GM11168 (cell line): ENCODE results near the gene TMOD3.

ENCODE experiments used
- in situ Hi-C: fragments of 300-500 bp; cut with MboI; formaldehyde crosslinking; loops from one replicate; pipeline ENCODE4 v1.12.0; 2022; ENCODE audit warnings: low sequenced_read_pairs; ENCODE audit not compliant: unreplicated experiment

The TMOD3 gene

DNA sequence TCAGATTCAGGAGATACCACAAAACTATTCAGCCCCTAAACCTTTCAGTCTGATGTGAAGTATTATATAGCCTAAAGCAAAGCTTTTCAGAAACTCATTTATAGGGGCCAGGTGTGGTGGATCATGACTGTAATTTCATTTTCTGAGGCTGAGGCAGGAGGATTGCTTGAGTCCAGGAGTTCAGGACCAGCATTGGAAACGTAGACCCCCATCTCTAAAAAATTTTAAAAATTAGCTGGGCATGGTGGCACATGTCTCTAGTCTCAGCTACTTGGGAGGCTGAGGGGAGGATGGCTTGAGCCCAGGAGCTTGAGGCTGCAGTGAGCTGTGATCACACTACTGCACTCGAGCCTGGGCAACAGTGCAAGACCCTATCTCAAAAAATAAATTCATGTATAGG lies 60.0 kb downstream of the TMOD3 start:
- in situ Hi-C loops = no loop called here

DNA sequence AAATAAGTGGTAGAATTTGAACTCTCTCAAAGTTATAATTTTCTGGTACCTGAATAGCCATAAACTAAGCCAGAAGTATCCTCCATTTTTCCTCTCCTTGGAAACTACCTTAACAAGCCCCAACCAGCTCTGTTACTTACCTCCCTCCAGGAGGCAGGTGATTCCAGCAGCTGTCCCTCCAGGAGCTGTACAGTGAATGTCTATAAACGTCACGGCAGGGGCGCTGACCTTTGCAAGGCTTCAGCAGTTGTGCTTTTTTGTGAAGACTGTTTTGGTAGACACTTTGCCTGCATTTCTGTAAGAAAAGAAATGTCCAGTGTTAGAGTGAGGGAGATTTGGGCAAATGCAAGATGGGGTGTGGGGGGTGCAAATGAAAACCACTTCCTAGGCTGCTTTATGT lies 75.0 kb downstream of the TMOD3 start:
- in situ Hi-C loops = no loop called here

DNA sequence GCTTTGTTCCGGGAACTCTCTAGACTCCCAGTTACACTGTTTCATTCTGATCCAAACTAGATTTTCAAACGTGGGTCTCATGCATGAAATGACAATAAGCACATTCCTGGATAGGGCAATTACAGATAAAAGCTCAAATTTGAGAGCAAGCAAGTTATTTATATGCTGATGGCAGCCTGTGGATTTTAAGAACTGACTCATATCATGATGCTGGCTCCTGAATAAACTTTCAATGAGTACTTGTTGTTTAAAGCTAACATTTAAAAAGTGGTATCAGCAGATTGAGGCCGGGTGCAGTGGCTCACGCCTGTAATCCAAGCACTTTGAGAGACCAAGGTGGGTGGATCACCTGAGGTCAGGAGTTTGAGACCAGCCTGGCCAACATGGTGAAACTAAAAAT lies 75.5 kb downstream of the TMOD3 start:
- in situ Hi-C loops = no loop called here

DNA sequence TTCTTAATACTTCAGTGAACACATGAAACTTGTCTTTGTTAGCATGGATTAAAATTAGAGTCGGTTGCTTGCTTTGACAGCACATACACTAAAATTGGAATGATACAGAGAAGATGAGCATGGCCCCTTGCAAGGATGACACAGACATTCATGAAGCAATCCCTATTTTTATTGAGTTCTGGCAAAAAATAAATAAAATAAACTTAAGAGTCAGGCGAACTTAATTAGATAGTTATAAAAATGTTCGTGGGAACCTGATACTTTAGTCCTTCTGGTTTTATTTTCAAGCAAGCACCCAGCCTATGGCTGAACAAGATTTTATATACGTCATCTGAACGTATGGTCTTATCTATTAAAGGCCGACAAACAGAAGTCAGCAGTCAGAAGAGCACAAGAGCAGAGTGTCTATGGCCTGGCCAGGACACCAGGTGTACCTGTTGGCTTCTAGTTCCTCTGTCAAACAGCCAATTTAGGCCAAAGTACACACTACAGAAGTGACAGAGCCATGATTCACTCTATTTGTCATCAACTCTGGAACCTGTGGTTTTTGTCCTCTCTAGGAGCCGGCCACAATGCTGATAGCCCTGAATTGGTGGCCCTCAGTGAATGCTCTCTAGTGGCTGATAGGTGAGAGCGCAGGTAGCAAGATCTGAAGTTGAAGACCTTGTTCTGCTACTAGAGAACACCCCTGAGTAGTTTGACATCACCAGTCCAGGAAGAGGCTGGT lies 77.8 kb downstream of the TMOD3 start:
- in situ Hi-C loops = no loop called here

DNA sequence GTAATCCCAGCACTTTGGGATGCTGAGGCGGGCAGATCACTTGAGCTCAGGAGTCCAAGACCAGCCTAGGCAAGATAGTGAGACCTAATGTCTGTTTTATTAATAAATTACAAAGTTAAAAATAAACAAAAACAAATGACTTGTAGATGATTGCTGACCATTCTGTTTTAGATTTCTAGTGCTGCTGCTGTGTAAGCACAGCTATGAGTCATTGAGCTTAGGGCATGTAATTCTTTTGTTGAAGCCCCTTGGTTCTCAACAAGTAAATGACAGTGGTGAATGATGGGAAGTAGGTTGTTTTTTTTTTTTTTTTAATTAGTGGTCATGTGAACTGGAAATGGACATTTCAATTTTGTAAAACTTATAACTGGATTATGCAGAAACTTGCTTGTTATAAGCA lies 78.9 kb downstream of the TMOD3 start:
- in situ Hi-C loops = no loop called here

DNA sequence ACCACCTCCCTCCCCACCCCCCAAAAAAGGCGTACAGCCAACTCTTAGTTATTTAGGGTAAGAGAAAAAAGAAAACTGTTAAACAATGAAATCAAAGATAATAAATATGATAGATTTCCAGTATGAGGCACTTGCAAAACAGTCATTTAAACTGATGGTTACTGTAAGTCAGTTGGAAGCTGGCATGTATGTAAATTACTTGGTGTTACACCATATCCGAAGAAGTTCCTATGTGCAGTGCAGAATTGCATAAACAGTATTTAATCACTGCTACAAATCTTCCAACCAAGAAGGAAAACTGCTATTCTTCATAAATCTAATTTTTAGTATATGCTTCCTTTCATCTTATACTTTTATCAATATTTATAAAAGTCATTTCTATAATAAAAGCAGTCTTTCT lies 80.1 kb downstream of the TMOD3 start:
- in situ Hi-C loops = no loop called here

DNA sequence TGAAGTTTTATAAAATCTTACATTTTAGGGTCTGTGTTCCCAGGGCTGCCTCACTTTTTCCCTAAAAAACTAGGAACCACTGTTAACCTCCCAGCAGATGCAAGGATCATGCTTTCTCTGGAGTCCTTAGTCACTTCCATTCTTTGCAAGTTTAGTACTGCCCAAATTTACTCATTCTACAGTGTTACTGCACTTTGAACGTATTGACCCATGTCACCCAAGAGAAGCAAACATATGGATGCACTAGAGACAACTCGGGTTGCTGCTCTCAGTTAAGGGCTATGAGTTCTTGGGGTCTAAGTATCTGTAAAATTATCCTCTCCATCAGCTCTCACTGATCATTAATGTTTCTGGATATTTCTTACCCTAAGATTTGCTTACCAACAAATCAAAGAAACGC lies 83.1 kb downstream of the TMOD3 start:
- in situ Hi-C loops = no loop called here

DNA sequence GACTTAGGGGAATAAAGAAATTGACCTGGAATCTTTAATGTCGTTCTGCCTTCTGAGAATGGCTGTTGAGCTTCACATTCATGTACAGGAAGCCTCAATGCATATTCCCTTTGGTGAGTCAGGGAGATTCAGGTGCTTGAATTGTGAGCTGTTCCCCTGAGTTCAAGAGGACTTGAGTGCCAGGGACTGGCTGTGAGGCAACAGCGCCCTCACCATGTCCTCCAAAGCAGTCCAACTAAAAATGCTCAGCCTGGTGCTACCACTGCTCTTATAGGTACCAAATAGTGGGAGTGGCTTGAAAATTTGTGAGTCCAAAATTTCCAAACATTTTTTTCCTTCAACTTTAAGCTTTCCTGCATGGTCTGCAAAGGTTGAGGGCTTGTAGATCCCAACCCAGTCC lies 88.0 kb downstream of the TMOD3 start:
- in situ Hi-C loops = no loop called here

DNA sequence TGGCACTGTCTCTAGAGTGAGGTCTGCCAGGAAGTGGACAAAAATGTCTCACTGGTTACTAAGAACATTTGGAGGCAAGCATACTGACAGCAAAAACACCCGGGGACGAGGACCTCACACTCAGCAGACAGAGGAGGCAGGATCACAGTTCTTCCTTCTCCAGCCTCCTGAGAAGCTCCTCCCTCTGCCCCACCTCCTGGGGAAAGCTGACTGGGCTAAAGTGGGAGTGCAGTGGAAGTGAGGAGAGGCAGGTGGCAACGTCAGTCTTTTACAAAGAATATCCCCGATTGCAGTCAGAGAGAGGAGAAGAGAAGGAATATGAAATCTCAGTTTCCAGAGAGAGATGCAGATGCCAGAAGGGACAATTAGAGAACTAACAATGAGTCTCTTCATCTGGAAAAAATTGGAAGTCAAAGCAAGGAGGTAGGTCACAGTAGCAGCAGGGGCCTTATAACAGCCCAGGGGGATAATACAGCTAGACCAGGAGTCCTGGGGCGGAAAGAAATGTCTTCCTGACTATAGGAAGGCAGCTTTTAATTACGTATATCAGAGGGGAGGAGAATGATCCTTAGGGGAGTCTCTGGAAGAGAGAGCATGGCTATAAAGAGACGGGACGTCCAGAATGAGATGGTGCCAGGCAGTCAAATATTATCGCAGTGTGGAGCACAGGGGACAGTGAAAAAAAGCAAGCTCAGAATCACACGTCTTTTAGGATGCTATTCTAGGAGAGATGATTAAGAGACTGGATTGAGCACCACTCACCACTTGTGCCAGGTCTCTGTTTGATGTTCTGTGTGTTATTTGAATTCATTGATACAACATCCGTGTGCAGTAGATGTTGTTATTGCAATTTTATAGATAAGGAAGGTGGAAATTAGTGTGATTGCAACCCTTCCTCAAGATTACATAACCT lies 95.0 kb downstream of the TMOD3 start:
- in situ Hi-C loops = no loop called here

DNA sequence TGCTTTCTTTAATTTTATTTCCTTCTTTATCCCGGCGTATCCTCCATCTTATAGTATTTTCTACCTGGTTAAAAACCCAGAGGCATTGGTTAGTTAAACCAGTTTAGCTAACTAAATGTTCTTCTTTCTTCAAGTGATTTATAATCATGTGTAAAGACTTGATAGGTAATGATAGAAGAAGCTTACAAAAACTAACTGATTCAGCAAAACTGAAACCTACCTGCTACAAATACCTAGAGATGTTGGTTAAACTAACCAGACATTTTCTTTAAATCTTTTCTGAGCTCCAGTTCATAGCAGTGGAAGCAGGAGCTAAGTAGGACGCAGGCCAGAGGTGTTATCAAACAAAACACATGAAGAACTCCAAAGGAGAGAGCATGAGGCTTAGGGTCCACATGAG lies 97.4 kb downstream of the TMOD3 start:
- in situ Hi-C loops = no loop called here

DNA sequence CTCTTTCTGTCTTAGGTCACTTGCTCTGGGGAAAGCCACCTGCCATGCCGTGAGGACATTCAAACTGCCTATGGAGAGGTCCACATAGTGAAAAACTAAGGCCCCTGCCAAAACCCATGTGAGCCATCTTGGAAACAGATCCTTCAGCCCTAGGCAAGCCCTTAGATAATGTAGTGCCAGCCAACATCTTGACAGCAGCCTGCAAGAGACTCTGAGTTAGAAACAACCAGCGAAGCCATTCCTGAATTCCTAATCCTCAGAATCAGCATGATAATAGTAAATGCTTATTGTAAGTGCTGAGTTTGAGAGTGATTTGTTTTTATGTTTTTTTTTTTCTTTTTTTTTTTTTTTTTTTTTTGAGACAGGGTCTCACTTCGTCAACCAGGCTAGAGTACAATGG lies 101.6 kb downstream of the TMOD3 start:
- in situ Hi-C loops = no loop called here

DNA sequence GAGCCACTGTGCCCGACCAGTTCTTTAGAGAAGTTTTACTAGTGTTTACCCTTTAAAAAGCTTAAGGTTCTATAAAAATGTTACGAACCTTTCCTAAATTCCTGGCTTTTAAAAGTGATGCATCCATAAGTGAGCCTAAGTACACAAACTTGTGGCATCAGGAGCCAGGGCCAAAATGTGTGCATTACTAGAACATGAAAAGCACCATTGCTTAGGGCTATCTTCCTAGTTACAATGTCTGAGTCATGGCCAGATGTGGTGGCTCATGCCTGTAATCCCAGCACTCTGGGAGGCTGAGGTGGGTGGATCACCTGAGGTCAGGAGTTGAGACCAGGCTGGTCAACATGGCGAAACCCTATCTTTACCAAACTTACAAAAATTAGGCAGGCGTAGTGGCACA lies 102.2 kb downstream of the TMOD3 start:
- in situ Hi-C loops = no loop called here

DNA sequence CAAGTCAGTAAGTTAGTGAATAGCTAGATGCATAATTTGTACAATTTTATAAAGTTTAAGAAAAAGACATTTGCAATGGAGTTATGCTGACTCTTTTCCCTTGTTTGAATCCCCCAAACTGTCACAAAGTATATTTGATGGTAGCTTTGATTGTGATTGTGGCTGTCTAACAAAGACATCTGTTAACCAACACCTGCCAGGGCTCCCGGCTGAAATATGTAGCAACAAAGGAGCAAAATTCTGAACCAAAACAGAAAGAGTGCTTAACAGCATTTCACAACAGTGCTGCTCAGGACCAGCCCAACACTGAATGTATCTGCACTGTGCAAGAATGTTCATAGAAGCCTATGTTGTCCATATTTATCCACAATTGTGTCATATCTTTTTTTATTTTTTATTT lies 102.7 kb downstream of the TMOD3 start:
- in situ Hi-C loops = no loop called here

DNA sequence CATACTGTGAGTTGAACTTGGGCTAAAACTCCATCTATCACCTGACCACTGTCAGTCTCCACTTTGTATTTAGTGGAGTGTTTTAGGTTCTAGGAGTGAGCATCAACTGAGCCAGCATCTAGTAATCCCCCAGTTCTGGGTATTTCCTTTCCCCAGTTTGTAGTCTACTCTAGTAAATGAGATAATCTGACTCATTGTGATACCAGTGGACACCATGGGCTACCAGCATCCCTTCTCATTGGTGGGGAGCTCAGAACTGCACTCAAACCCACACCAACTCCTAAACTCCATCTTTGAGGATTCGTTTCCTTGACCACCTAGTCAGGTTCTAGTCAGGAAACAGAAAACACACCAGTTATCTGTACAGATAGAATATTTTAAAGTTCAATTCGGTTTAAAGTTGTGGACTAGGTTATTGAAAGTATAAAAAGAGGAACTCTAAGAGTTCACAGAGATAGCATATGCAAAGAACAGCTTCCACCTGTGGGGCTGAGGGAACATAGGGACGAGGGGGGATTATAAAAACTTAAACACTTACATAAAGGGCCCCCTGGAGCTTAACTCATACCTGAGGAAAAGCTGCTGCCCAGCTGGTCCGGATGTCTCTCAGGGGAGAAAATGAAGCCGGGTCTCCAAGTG lies 106.1 kb downstream of the TMOD3 start:
- in situ Hi-C loops = no loop called here

DNA sequence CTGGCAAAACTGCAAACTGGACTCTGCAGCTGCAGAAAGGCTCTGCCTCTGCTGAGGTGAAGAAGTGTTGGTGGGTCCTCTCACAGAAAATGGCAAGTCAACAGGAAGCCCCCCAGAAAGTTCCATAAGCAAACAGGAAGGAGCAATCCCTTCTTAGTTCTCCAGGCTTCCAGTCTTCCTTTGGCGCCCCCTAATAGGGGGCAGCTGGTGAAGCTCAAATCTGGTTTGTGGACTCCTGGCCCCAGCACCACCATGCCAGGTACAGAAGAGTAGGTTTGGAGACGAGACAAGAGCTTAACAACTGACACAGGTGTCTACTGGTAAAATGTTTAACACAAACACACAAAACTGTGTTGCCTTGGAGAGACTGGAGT lies 106.6 kb downstream of the TMOD3 start:
- in situ Hi-C loops = no loop called here

DNA sequence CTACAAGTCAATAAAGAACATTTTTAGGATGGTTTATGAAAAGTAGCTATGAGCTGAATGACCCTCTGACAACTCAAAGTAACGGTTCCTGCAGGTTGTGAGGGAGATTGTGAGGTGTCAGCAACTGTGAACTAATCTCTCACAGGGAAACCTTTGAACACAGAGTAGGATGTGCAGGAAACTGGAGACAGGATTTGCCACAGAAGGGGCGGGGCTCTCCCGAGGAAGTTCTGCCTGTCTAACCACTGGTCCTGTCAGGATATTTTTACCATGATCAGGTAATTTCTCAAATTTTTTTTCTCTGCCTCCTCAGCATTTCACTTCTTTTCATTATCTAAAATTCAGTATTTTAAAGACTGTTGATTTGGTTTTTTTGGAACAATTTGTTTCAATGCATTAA lies 108.8 kb downstream of the TMOD3 start:
- in situ Hi-C loops = no loop called here

DNA sequence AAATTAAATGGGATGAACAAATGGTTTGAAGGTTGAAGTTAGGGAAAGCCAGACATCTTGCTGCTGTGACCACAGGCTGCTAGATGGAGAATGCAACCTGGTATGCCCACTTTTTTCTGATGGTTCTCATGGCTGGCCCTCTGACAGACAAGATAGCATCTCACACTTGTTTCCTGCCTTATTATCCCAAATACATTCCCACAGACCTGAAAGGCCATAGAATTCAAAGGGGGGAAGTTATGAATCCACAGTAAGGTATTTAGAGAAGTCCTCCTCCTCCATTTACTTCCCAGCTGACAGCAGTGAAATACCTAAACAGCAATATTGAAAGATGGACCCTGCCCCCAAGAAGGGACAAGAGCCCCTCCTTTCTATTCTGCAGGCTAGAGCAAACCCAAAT lies 109.8 kb downstream of the TMOD3 start:
- in situ Hi-C loops = no loop called here

DNA sequence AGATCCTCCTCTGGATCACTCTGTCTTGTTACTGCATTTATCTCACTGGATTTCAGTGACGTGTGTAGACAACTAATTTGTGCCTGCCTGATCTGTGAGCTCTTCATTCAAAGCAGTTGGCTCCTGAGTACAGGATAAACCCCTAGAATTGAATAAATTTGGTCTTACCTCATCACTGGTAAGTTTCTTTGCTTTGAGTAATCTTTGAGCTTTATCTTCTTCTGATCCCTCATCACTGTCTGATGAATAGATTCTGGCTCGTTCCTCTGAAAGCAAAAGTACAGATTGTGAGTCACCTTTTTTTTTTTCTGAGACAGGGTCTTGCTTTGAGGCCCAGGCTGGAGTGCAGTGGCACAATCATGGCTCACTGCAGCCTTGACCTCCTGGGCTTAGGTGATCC lies 117.7 kb downstream of the TMOD3 start:
- in situ Hi-C loops = no loop called here

DNA sequence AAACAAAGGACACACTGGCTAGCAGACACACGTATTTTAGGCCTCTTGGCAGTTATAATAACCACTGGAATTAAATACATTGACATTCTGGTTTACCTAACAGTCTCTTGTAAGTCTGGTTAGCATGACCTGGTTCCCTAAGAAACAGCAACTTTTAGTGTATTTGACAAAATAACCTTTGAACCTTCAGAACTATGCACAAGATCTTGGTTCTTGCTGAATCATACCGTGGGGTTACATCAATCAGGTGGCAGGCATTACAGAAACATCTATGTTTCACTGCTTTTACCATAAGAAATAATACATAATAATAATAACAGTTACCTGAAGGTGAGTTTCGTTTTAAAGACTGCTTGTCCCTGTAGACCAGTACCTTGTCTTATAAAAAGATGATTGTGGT lies 123.4 kb downstream of the TMOD3 start:
- in situ Hi-C loops = no loop called here

DNA sequence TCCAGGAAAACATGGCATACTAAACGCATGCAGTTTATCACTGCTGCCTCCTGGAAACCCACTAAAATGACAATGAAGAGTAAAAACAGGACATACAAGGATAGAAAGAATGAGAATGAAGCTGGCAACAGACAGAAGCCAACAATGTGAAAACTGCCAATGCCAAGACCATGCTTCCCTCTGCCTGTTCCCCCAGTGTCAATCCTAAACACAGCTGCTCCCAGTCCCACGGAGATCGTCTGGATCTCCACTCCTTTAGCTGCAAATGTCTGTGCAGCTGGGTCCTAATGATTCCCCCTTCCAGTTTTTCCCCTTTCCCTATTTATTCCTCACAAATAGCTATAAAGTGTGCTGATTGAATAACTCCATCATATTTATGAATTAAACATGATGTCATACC lies 126.1 kb downstream of the TMOD3 start:
- in situ Hi-C loops = no loop called here
